GM12878 (cell line): Measurements from ENCODE around the gene SLC9A7. TPM values are rescaled to one million over a fixed set of nuclear protein-coding genes. Genes with fewer than 3 reads are reported as not detected.

Source experiments
- ATF2 ChIP-seq: IDR thresholded peaks from 2 replicates; pipeline ENCODE4 v1.6.1; 2012; ENCODE audit warnings: low read length, inconsistent platforms
- GATAD2B ChIP-seq: fragments of 450-650 bp; conservative IDR thresholded peaks from 2 replicates; pipeline ENCODE4 v1.6.1; 2017; ENCODE audit warnings: low read depth, mild to moderate bottlenecking, moderate library complexity
- KDM1A ChIP-seq: fragments of 200-600 bp; sonication (generic); IDR thresholded peaks from 2 replicates; pipeline ENCODE4 v1.6.1; 2016; ENCODE audit warnings: borderline replicate concordance
- MEF2B ChIP-seq: fragments of 450-650 bp; IDR thresholded peaks from 2 replicates; pipeline ENCODE4 v1.6.1; 2018; ENCODE audit warnings: mild to moderate bottlenecking, moderate library complexity; ENCODE audit not compliant: partially characterized antibody, poor library complexity, severe bottlenecking
- RCOR1 ChIP-seq: conservative IDR thresholded peaks from 2 replicates; pipeline ENCODE4 v1.6.1; 2012; ENCODE audit warnings: low read depth, low read length, improper control_type of control experiment
- YY1 ChIP-seq: IDR thresholded peaks from 2 replicates; pipeline ENCODE4 v1.6.1; 2011; ENCODE audit warnings: low read depth, mild to moderate bottlenecking, low read length
- ZBED1 ChIP-seq: IDR thresholded peaks from 2 replicates; pipeline ENCODE4 v1.6.1; 2016; ENCODE audit warnings: borderline replicate concordance
- polyA plus RNA-seq, 11 experiments: library from polyadenylated mRNA; depleted of rRNA in 4 of 11; unstranded in 6 of 11; stranded (reverse) in 5 of 11; fragments of >200 nt; fragmentation: Nextera tagmentation in 4 of 11; fragmentation: Illumina TruSeq in 1 of 11; extraction: Ambion mirVana in 4 of 11; extraction: Trizol in 1 of 11; gene quantifications; 1 replicate in 1 of 11; 2 replicates in 10 of 11; pipeline versions ENCODE4 v1.2.1 to v1.2.3, GENCODE V29; 2011 to 2016; ENCODE audit warnings: inconsistent platforms in 2 of 11, missing spikeins in 2 of 11, low read depth in 1 of 11
- total RNA-seq, 4 experiments: library from RNA; depleted of rRNA in 3 of 4; stranded (reverse); fragments of >200 nt in 3 of 4; fragmentation: Illumina TruSeq in 1 of 4; extraction: Trizol in 1 of 4; gene quantifications; 2 replicates each; pipeline versions ENCODE4 v1.2.1 to v1.2.3, GENCODE V29; 2013 to 2021
- TF ChIP-seq, protein P1 (sequence below): fragments of 450-650 bp; IDR thresholded peaks from 2 replicates; pipeline ENCODE4 v1.6.1; 2017; ENCODE audit warnings: mild to moderate bottlenecking, moderate library complexity

SLC9A7 gene
- total and polyA plus RNA-seq, 10 of the 15 experiments (the other 5 are each of a cell fraction or from before 2014, with no cell fraction given): 5.0 to 62.8 (median 30.5) TPM

DNA sequence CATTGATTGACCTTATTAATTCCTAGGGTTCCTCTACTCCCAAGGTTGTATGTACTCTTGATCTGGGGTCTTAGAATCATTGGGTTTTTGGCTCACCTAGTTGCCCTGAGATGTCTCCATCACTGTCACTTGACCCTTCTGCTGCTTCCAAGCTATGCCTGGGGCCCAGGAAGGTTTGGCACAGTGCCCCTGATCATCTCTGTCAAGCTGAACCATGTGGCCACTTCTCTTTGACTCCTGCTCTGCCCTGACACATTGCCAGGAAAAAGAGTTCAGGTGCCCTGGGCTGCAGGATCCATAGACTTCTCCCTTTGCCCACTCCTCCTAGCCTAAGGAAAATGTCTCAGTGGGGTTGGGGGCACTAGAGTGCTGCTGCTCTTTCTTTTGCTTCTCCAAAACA lies 189.3 kb downstream of the SLC9A7 start (continued):
- TF ChIP-seq, protein P1, sequence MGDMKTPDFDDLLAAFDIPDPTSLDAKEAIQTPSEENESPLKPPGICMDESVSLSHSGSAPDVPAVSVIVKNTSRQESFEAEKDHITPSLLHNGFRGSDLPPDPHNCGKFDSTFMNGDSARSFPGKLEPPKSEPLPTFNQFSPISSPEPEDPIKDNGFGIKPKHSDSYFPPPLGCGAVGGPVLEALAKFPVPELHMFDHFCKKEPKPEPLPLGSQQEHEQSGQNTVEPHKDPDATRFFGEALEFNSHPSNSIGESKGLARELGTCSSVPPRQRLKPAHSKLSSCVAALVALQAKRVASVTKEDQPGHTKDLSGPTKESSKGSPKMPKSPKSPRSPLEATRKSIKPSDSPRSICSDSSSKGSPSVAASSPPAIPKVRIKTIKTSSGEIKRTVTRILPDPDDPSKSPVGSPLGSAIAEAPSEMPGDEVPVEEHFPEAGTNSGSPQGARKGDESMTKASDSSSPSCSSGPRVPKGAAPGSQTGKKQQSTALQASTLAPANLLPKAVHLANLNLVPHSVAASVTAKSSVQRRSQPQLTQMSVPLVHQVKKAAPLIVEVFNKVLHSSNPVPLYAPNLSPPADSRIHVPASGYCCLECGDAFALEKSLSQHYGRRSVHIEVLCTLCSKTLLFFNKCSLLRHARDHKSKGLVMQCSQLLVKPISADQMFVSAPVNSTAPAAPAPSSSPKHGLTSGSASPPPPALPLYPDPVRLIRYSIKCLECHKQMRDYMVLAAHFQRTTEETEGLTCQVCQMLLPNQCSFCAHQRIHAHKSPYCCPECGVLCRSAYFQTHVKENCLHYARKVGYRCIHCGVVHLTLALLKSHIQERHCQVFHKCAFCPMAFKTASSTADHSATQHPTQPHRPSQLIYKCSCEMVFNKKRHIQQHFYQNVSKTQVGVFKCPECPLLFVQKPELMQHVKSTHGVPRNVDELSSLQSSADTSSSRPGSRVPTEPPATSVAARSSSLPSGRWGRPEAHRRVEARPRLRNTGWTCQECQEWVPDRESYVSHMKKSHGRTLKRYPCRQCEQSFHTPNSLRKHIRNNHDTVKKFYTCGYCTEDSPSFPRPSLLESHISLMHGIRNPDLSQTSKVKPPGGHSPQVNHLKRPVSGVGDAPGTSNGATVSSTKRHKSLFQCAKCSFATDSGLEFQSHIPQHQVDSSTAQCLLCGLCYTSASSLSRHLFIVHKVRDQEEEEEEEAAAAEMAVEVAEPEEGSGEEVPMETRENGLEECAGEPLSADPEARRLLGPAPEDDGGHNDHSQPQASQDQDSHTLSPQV: no peak
- no peak for TF ChIP-seq GATAD2B
- no peak for TF ChIP-seq RCOR1
- TF ChIP-seq ZBED1: no peak
- TF ChIP-seq YY1: no peak
- no peak for TF ChIP-seq KDM1A
- TF ChIP-seq MEF2B: no peak
- no peak for TF ChIP-seq ATF2
- TF ChIP-seq, all 136 proteins: peak for 0
